A172 (cell line): ENCODE measurements around the gene KIZ. TPM values are rescaled to one million over a fixed set of nuclear protein-coding genes. Genes with fewer than 3 reads are reported as not detected.

Experiments used
- DNase-seq: peaks from one replicate; pipeline ENCODE4 v3.0.0-alpha.2; 2015; ENCODE audit warnings: low spot score
- total RNA-seq: library from RNA; depleted of rRNA; stranded (reverse); fragments of >200 nt; shearing (Covaris generic); gene quantifications from 2 replicates; pipeline ENCODE4 v1.2.3, GENCODE V29; 2014

The KIZ gene
- total RNA-seq, 1 experiment from 2014 or later: 20.7 TPM

- DNase-seq: no peak
Measured at GRCh38 chr20:21175433-21175832, 49.6 kb downstream of the KIZ start.

GRCh38 chr20:21177767-21178166 lies 51.9 kb downstream of the KIZ start:
- DNase-seq: no peak

DNA sequence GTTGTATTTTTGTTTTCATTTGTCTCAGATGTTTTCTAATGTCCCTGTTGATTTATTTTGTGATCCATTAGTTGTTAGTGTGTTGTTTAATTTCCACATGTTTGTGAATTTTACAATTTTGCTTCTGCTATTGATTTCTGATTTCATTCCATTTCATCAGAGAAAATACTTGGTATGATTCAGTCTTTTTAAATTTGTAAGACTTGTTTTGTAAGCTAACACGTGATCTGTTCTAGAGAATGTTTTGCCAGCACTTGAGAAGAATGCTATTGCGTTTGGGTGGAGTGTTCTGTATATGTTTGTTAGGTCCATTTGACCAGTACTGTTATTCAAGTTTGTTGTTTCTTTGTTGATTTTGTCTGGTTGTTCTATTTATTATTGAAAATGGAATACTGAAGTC lies 53.9 kb downstream of the KIZ start:
- no peak for DNase-seq

DNA sequence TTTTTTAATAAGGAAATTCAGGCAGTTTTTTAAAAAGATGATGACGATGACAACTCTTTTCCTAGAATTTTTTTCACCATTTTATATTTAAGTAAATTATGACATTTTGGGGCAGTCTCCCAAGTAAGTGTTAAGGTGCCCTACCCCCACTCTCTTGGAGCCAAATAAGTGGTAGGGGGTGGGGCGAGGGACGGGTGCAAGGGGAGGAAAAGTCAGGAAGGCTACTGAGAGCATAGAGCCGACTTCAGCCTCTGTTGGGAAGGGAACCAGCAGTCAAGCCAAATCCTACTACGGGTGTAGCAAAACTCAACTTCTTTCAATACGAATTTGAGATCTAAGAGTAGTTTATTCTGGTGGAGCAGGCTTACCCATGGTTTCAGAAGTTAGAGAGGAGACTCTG lies 54.4 kb downstream of the KIZ start:
- DNase-seq: no peak

DNA sequence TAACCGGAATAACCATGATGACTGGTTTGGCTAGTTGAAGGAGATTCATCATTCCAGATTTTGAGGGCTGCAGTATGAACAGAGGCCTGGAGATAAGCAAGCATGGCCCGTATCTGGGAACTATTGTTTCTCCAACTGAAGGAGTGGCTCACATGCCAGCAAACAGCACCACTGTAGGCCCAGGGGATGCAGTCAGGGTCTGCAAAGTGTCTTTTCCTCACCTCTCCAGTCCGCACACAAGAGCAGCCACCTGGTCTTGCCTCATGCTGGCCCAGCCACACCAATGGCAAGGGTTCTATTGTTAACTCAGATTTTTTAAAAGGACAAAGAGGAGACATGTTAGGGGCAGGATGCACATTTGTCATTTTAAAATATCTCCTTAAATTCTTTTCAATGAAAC lies 55.1 kb downstream of the KIZ start:
- no peak for DNase-seq

- peak; percentile 84 for DNase-seq
Measured at GRCh38 chr20:21182832-21183563, 57.1 kb downstream of the KIZ start.

- DNase-seq: peak; percentile 57
Measured at GRCh38 chr20:21183722-21184121, 57.8 kb downstream of the KIZ start.

GRCh38 chr20:21184819-21185218 lies 58.9 kb downstream of the KIZ start:
- DNase-seq: no peak

DNA sequence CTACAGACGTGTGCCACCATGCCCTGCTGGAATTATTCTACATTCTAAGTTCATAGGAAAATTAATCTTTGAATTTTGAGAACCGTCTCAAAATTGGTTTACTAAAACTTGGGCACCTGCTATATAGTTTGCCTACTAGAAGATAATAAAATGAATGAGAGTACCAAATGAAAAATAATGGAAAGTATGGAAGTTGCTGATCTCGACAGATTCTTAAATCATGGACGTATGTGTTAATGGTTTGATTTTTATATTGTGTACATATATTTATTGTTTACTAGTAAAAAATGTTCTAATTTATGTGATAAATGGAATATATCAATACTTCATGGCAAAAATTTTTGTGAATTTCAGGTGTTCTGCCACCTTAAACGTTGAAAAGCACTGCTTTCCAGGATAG lies 60.0 kb downstream of the KIZ start:
- DNase-seq: no peak

DNA sequence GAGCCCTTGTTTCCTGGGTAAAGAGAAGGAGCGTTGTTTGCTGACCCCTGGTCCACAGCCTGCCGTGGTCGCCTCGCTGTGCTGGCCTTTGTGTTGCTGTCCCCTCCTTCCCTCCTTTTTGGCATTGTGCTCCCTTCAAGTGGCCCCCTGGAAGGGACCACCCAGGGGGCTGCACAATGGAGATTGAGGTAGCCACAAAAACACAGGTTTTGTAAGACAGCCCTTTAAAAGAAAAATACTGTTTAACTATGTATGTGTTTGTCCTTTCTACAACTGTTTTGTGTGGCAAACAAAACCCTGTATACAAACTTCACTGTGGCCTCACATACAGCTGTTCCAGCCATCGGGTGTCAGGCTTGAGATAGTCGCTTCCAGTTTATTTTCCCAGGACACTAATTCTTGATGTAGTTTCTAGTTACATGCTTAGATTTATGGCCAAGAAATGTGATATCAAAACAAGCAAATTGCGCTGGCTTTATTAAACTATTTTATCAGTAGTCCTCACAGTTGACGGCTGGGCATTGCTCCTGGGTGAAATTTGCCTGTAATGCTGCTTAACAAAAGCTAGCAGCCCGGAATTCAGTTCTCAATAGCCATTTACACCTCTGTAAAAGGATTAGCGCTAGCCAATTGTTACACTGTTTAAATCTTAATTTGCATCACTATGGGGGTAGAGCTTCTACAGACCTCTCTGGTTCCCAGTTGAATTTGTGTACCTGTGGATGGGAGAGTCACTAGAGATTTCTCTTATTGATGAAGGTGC lies 64.1 kb downstream of the KIZ start:
- no peak for DNase-seq

DNA sequence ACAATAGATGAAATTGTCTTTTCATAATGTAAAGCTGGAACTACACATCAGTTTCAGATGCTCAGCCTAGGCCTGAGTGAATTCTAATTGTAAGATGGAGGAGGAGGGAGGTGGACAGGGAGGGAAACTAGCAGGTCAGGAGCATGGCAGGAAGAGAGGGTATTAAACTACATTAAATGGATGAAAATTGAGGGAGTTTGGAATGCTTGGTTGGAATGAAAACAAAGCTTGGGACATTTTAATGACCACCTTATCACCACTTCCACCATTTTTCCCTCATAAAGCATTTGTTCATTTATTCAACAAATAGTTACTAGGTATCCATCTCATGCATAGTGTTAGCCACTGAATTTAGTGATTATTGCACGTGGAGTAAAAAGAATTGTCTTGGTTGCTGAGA lies 65.0 kb downstream of the KIZ start:
- DNase-seq: no peak

- DNase-seq: no peak
Measured at GRCh38 chr20:21191839-21192238, 66.0 kb downstream of the KIZ start.

DNA sequence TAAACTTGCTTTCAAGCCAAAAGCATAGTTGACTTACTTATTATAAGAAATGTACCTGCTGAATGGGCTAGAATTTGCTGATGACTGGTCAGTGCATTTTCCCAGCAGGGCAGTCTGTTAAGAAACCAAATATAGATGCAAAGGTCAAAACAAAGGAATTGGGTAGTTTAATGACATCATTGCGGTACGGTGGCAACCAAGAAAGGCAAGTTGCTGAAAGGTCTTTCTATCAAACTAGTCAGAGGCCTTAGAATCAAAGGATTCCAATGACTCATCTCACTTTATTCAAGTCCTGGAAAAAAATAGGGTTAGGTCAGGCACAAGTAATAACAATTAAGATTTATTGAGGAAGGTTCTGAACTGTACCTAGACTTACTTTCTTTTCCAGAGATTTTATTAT lies 76.4 kb downstream of the KIZ start:
- DNase-seq: peak; percentile 87

- DNase-seq: no peak
Measured at GRCh38 chr20:21203088-21203656, 77.3 kb downstream of the KIZ start.

- DNase-seq: no peak
Measured at GRCh38 chr20:21206584-21206983, 80.7 kb downstream of the KIZ start.

DNA sequence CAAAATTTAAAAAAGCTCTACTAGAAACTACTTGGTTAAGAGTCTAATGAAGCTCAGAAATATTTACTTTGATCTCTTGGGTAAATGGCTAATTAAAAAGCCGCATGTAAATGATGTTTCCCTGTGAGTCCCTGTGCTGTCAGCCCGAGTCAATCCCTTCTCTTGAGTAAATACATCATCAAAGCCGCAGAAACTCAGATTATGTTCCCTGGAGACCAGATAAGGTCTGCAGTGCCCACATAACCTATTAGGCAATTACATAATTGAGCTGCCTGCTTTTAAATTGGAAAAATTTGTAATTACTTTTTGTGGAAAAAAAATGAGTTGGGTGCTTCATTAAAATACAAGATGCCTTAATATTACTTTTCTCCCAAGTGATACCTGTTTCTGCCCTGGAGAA lies 83.1 kb downstream of the KIZ start:
- no peak for DNase-seq

DNA sequence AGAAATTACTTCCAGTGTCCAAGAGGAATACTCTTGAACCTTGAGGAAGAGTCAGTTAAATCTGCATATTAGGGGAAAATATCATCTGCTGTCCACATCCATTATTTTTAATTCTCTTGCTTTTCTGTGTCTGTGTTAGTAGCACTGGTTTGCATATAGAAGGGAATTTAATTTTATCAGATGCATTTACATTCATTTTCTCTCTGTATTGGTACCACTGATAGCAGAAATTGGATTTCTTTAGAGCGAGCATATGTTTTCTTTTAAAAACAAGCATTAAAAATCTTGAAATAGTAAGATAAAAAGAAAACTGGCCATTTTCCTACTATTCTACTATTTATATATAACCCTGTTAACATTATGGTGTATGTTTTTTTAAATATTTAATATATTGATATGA lies 83.8 kb downstream of the KIZ start:
- DNase-seq: no peak

DNA sequence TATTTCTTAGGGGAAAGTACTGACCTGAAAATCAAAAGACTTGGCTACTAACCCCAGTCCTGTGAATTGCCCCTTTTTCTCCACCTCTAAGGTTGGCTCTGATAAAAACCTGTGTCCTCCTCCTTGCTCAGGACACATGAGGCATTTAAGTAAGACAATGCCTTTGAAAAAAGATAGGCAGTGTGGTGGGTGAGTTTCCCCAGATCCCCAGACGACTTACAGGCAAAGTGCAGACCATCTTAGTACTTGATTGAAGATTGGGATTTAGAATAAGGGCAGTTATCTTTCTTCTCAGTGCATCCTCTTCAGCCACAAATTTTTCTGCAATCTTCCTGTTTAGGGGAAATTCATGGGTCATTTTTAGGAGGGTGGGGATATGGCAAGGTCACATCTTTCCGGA lies 87.8 kb downstream of the KIZ start:
- no peak for DNase-seq

DNA sequence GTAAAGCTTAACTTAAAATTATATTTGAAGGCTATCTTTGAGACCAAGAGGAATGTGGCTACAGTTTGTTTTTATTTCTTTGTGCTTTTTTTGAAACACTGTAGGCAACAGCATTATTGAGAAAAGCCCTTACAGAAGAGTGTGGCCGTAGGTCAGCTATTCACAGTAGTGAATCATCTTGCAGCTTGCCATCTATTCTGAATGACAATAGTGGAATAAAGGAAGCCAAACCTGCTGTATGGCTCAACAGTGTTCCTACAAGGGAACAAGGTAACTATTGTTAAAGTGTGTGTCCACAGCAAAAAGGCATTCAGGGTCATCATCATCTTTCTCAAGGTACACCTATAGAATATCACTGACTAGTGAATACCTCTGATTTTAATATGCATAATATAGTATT lies 88.5 kb downstream of the KIZ start:
- no peak for DNase-seq

DNA sequence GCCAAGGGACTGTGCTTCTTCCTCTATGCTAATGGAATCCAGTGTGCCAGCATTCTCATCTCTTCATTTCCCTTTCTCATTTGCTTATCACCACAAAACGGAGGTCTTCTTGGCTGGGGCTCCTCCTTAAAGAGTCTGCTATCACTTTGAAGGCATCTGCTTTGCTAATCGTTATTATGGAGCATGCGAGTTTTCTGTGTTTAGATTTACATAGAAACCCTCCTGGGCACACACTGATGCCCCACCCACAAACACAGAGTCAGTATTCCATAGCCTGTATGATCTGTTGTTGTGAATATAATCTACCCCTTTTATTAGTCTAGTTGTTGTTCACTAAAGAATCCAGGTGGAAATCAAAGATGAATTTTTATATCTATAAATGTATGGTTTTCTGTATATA lies 93.8 kb downstream of the KIZ start:
- DNase-seq: no peak

DNA sequence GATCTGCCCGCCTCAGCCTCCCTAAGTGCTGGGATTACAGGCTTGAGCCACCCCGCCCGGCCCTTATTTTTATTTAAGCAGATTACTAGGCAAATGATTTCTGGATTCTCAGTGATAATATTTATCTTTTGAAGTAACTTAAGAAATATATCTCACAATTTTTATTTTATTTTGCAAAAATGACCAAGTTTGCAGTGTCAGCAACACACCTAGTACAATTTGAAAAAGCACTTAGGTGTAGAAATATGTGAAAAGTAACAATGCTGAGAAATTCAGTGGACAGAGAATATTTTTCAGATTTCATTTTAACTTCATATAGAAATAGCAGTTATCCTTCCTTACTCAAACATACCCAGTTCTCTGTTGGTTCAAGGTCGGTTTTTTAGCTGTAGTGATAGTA lies 98.3 kb downstream of the KIZ start:
- DNase-seq: no peak

- DNase-seq: no peak
Measured at GRCh38 chr20:21225215-21225947, 99.5 kb downstream of the KIZ start.

- no peak for DNase-seq
Measured at GRCh38 chr20:21228511-21228910, 102.6 kb downstream of the KIZ start.
